Measurements from ENCODE around the gene PODXL2. TPM values are rescaled to one million over a fixed set of nuclear protein-coding genes. Genes with fewer than 3 reads are reported as not detected.

PODXL2 gene
- total RNA-seq, result 3.5 and 3.9 TPM in 2 replicates

- H3K9me3 Mint-ChIP-seq, result no peaks in the 10 kb centered on the region
- DNase-seq (ENCODE audit: low spot score), result no peak
- H3K4me3 Mint-ChIP-seq (ENCODE audit: low read depth), result peak within 1 kb of the TSS; percentile 68
- H3K36me3 Mint-ChIP-seq (ENCODE audit: low read depth), result no peaks in the 10 kb centered on the region
- no peak within 1 kb of the TSS for H3K27ac Mint-ChIP-seq
- peaks cover 64% of the 10 kb centered on the region for H3K27me3 Mint-ChIP-seq (ENCODE audit: low read depth)
- intact Hi-C loops (cut with micrococcal nuclease), result no loop called here
- H3K4me1 Mint-ChIP-seq (ENCODE audit: low read depth), result peaks cover 22% of the 10 kb centered on the region
Observed at GRCh38 chr3:127628788-127629466, at the start of gene PODXL2. PODXL2 (plus strand) TSS chr3:127629185; CDS start chr3:127629220, 35 bp downstream.

- DNase-seq (ENCODE audit: low spot score), result no peak
- Mint-ChIP-seq H3K36me3 (ENCODE audit: low read depth) (peaks cover 16% of the 10 kb centered on the region), H3K27me3 (ENCODE audit: low read depth) (no peaks in the 10 kb centered on the region), H3K4me3 (ENCODE audit: low read depth) (no peak overlapping the region), H3K27ac (no peak overlapping the region), H3K4me1 (ENCODE audit: low read depth) (peaks cover 2% of the 10 kb centered on the region), H3K9me3 (no peaks in the 10 kb centered on the region)
- intact Hi-C loops (cut with micrococcal nuclease), result no loop called here
Observed at GRCh38 chr3:127580327-127581060, 48.5 kb upstream of the PODXL2 start.

GRCh38 chr3:127584734-127585133, 44.3 kb upstream of the PODXL2 start:
- Mint-ChIP-seq H3K9me3 (no peaks in the 10 kb centered on the region), H3K4me3 (ENCODE audit: low read depth) (no peak overlapping the region), H3K36me3 (ENCODE audit: low read depth) (peaks cover 8% of the 10 kb centered on the region), H3K27ac (no peak overlapping the region), H3K4me1 (ENCODE audit: low read depth) (peaks cover 11% of the 10 kb centered on the region), H3K27me3 (ENCODE audit: low read depth) (no peaks in the 10 kb centered on the region)
- DNase-seq (ENCODE audit: low spot score), result no peak
- intact Hi-C loops (cut with micrococcal nuclease), result no loop called here

GRCh38 chr3:127585163-127585812, 43.7 kb upstream of the PODXL2 start:
- Mint-ChIP-seq H3K27ac (no peak overlapping the region), H3K4me3 (ENCODE audit: low read depth) (no peak overlapping the region), H3K36me3 (ENCODE audit: low read depth) (peaks cover 8% of the 10 kb centered on the region), H3K4me1 (ENCODE audit: low read depth) (peaks cover 11% of the 10 kb centered on the region), H3K27me3 (ENCODE audit: low read depth) (no peaks in the 10 kb centered on the region), H3K9me3 (no peaks in the 10 kb centered on the region)
- intact Hi-C loops (cut with micrococcal nuclease), result no loop called here
- no peak for DNase-seq (ENCODE audit: low spot score)

- peaks cover 7% of the 10 kb centered on the region for H3K36me3 Mint-ChIP-seq (ENCODE audit: low read depth)
- H3K4me3 Mint-ChIP-seq (ENCODE audit: low read depth), result no peak overlapping the region
- no peak overlapping the region for H3K27ac Mint-ChIP-seq
- intact Hi-C loops (cut with micrococcal nuclease), result no loop called here
- no peaks in the 10 kb centered on the region for H3K9me3 Mint-ChIP-seq
- no peaks in the 10 kb centered on the region for H3K27me3 Mint-ChIP-seq (ENCODE audit: low read depth)
- peaks cover 9% of the 10 kb centered on the region for H3K4me1 Mint-ChIP-seq (ENCODE audit: low read depth)
- DNase-seq (ENCODE audit: low spot score), result no peak
Observed at GRCh38 chr3:127585813-127586413, 43.1 kb upstream of the PODXL2 start.

GRCh38 chr3:127587876-127588275, 41.1 kb upstream of the PODXL2 start:
- Mint-ChIP-seq H3K4me3 (ENCODE audit: low read depth) (no peak overlapping the region), H3K9me3 (no peaks in the 10 kb centered on the region), H3K27ac (no peak overlapping the region), H3K4me1 (ENCODE audit: low read depth) (peaks cover 18% of the 10 kb centered on the region), H3K36me3 (ENCODE audit: low read depth) (peaks cover 4% of the 10 kb centered on the region), H3K27me3 (ENCODE audit: low read depth) (no peaks in the 10 kb centered on the region)
- DNase-seq (ENCODE audit: low spot score), result no peak
- intact Hi-C loops (cut with micrococcal nuclease), result no loop called here

- peaks cover 4% of the 10 kb centered on the region for H3K36me3 Mint-ChIP-seq (ENCODE audit: low read depth)
- peak overlapping the region; percentile 90 for H3K4me3 Mint-ChIP-seq (ENCODE audit: low read depth)
- no peak overlapping the region for H3K27ac Mint-ChIP-seq
- DNase-seq (ENCODE audit: low spot score), result no peak
- intact Hi-C loops (cut with micrococcal nuclease), result no loop called here
- H3K4me1 Mint-ChIP-seq (ENCODE audit: low read depth), result peaks cover 18% of the 10 kb centered on the region
- H3K9me3 Mint-ChIP-seq, result no peaks in the 10 kb centered on the region
- H3K27me3 Mint-ChIP-seq (ENCODE audit: low read depth), result no peaks in the 10 kb centered on the region
Observed at GRCh38 chr3:127588806-127589577, 40.0 kb upstream of the PODXL2 start.

- Mint-ChIP-seq H3K4me3 (ENCODE audit: low read depth) (peak overlapping the region; percentile 90), H3K9me3 (no peaks in the 10 kb centered on the region), H3K27ac (peak overlapping the region; percentile 52), H3K4me1 (ENCODE audit: low read depth) (peaks cover 18% of the 10 kb centered on the region), H3K27me3 (ENCODE audit: low read depth) (no peaks in the 10 kb centered on the region), H3K36me3 (ENCODE audit: low read depth) (peaks cover 4% of the 10 kb centered on the region)
- intact Hi-C loops (cut with micrococcal nuclease), result loop anchor here (1.0 kb wide), 2 partner anchors 9 to 14 kb away; partner anchors contain the start of gene MCM2
- no peak for DNase-seq (ENCODE audit: low spot score)
Observed at GRCh38 chr3:127589600-127590281, 39.2 kb upstream of the PODXL2 start.

- peak; percentile 41 for DNase-seq (ENCODE audit: low spot score)
- Mint-ChIP-seq H3K9me3 (no peaks in the 10 kb centered on the region), H3K4me1 (ENCODE audit: low read depth) (peaks cover 18% of the 10 kb centered on the region), H3K27ac (peak overlapping the region; percentile 95), H3K27me3 (ENCODE audit: low read depth) (no peaks in the 10 kb centered on the region), H3K36me3 (ENCODE audit: low read depth) (peaks cover 4% of the 10 kb centered on the region), H3K4me3 (ENCODE audit: low read depth) (peak overlapping the region; percentile 87)
- intact Hi-C loops (cut with micrococcal nuclease), result loop anchor here (1.0 kb wide), 2 partner anchors 8 to 15 kb away; partner anchors contain the start of gene MCM2
Observed at GRCh38 chr3:127590282-127590592, 38.7 kb upstream of the PODXL2 start.

GRCh38 chr3:127590593-127591465, 38.2 kb upstream of the PODXL2 start, which contains the start of gene TPRA1:
TPRA1 (minus strand) TSS chr3:127590733; CDS start chr3:127580146, 10,587 bp downstream.
- H3K27me3 Mint-ChIP-seq (ENCODE audit: low read depth), result no peaks in the 10 kb centered on the region

GRCh38 chr3:127593178-127593577, 35.8 kb upstream of the PODXL2 start:
- intact Hi-C loops (cut with micrococcal nuclease), result no loop called here
- H3K4me1 Mint-ChIP-seq (ENCODE audit: low read depth), result peaks cover 26% of the 10 kb centered on the region
- H3K27ac Mint-ChIP-seq, result no peak overlapping the region
- H3K9me3 Mint-ChIP-seq, result no peaks in the 10 kb centered on the region
- H3K27me3 Mint-ChIP-seq (ENCODE audit: low read depth), result no peaks in the 10 kb centered on the region
- H3K36me3 Mint-ChIP-seq (ENCODE audit: low read depth), result no peaks in the 10 kb centered on the region
- DNase-seq (ENCODE audit: low spot score), result no peak
- H3K4me3 Mint-ChIP-seq (ENCODE audit: low read depth), result no peak overlapping the region

More at GRCh38 chr3:127590593-127591465, 38.2 kb upstream of the PODXL2 start, which contains the start of gene TPRA1:
- Mint-ChIP-seq H3K27ac (peak within 1 kb of the TSS; percentile 95), H3K4me1 (ENCODE audit: low read depth) (peaks cover 18% of the 10 kb centered on the region), H3K4me3 (ENCODE audit: low read depth) (peak within 1 kb of the TSS; percentile 90), H3K36me3 (ENCODE audit: low read depth) (peaks cover 4% of the 10 kb centered on the region), H3K9me3 (no peaks in the 10 kb centered on the region)
- DNase-seq (ENCODE audit: low spot score), result peak; percentile 83
- intact Hi-C loops (cut with micrococcal nuclease), result loop anchor here (1.0 kb wide), 2 partner anchors 7 to 16 kb away; partner anchors contain the start of gene MCM2
